Activated CD4-positive, alpha-beta T cell treated with anti-CD3 and anti-CD28 coated beads, Interleukin-2, amount 10 ng/mL, durations not matched to agents 7 days and 5 days (primary cell): Measurements from ENCODE around the gene SMAD7. TPM values are rescaled to one million over a fixed set of nuclear protein-coding genes. Genes with fewer than 3 reads are reported as not detected.
A peak's percentile ranks its signal among the peaks of the same experiment; 100 is the strongest.

Source experiments
- CTCF ChIA-PET: fragments of 350-600 bp; sonication (Branson Sonifier 250); formaldehyde crosslinking; loops from one replicate; lab custom pipeline; 2021; ENCODE audit warnings: antibody characterized with exemption; lab: Charles Lee
- POLR2A ChIA-PET: fragments of 350-600 bp; sonication (Branson Sonifier 250); formaldehyde crosslinking; loops from one replicate; lab custom pipeline; 2021; ENCODE audit warnings: antibody characterized with exemption; lab: Charles Lee
- DNase-seq: peaks from one replicate; pipeline ENCODE4 v3.0.0-alpha.2; 2020
- H3K27ac Mint-ChIP-seq: one replicate; pipeline ENCODE4 v1.8.0; 2021; ENCODE audit warnings: mild to moderate bottlenecking, moderate library complexity, mixed read lengths
- H3K27me3 Mint-ChIP-seq: one replicate; pipeline ENCODE4 v1.8.0; 2021; ENCODE audit warnings: mixed read lengths
- H3K36me3 Mint-ChIP-seq: one replicate; pipeline ENCODE4 v1.8.0; 2021; ENCODE audit warnings: low read depth, mixed read lengths
- H3K4me1 Mint-ChIP-seq: one replicate; pipeline ENCODE4 v1.8.0; 2021; ENCODE audit warnings: mixed read lengths
- H3K4me3 Mint-ChIP-seq: one replicate; pipeline ENCODE4 v1.8.0; 2021; ENCODE audit warnings: mild to moderate bottlenecking, moderate library complexity, mixed read lengths
- H3K9me3 Mint-ChIP-seq: one replicate; pipeline ENCODE4 v1.8.0; 2021; ENCODE audit warnings: mixed read lengths
- total RNA-seq, 2 experiments: library from RNA; stranded (reverse); gene quantifications; one replicate each; pipeline ENCODE4 v1.2.3, GENCODE V29; 2021

Gene SMAD7
- total RNA-seq, 2 experiments from 2014 or later: 19.5 to 21.7 TPM

DNA sequence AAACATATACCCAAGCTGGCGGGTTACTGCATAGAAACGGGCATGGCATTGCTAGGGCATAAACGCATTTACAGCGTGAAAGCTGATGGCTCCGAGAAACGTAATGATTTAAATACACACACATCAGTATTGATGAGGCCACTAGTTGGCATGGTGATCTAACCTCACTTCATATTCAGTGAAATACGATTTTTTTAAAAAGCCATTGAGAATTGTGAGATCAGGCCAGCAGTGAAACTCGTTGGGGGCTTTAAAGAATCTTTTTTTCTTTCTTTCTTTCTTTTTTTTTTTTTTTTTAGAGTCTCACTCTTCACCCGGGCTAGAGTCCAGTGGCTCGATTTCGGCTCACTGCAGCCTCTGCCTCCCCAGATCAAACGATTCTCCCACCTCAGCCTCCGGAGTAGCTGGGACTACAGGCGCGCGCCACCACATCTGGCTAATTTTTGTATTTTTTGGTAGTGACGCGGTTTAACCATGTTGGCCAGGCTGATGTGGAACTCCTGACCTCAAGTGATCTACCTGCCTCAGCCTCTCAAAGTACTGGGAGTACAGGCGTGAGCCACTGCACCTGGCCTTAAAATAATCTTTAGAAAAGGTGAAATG lies 2.4 kb upstream of the SMAD7 start:
- DNase-seq: no peak
- peaks cover 14% of the 10 kb centered on the region for H3K36me3 Mint-ChIP-seq
- no peaks in the 10 kb centered on the region for H3K9me3 Mint-ChIP-seq
- CTCF ChIA-PET: interaction anchor here (0.8 to 1.6 kb wide), 6 partner anchors 8 to 163 kb away, joined by 3 to 5 read pairs (median 4); no protein-coding TSS in a partner anchor
- peaks cover 5% of the 10 kb centered on the region for H3K27me3 Mint-ChIP-seq
- no peak overlapping the region for H3K27ac Mint-ChIP-seq
- POLR2A ChIA-PET: no interaction called here
- peaks cover 34% of the 10 kb centered on the region for H3K4me1 Mint-ChIP-seq
- H3K4me3 Mint-ChIP-seq: peak overlapping the region; percentile 80

DNA sequence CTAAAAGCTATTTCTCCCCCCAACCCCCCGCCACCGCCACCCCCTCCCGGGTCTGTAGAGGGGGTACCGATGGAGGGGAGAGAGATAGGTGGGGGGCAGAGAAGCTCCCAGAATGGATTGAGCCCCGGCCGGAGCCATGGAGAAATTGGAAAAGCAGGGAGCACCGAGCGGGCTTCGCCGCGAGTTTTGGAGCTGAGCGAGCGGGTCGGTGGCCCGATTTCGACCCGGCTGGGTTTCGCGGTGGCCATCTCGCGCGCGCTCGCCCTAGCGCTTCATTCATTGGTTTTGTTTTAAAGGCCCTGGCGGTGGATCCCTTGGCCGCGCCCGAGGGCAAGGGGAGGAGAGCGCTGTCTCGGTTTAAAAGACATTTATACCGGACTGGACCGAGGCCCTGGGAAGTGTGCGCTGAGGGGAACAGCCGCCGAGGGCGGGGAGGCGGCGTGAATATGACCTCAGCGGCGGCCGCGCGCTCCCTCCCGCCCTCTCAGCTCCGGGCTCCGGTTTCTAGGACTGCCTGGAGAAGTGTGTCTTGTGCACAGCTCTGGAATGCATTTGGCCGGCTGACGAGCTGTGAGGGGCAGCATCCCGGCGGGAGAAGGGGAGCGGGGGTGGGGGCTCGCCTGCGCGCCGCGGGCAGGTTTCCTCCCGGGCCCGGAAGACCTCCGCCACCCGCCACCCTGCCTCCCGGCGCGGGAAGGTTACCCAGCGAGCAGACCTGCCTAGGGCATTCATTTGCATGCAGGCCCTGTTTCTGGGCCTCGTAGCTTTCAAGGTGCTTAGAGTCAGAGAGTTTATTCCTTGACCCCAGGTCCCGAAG lies 1.7 kb upstream of the SMAD7 start:
- Mint-ChIP-seq H3K27me3 (peaks cover 5% of the 10 kb centered on the region), H3K27ac (peak overlapping the region; percentile 84), H3K4me1 (peaks cover 41% of the 10 kb centered on the region), H3K4me3 (peak overlapping the region; percentile 80), H3K9me3 (no peaks in the 10 kb centered on the region), H3K36me3 (peaks cover 22% of the 10 kb centered on the region)
- CTCF ChIA-PET: interaction anchor here (0.6 to 1.6 kb wide), 9 partner anchors 9 to 162 kb away, joined by 3 to 5 read pairs (median 4); no protein-coding TSS in a partner anchor
- POLR2A ChIA-PET: interaction anchor here (0.6 kb wide), 1 partner anchor 120 kb away, joined by 3 read pairs; no protein-coding TSS in a partner anchor
- DNase-seq: no peak

DNA sequence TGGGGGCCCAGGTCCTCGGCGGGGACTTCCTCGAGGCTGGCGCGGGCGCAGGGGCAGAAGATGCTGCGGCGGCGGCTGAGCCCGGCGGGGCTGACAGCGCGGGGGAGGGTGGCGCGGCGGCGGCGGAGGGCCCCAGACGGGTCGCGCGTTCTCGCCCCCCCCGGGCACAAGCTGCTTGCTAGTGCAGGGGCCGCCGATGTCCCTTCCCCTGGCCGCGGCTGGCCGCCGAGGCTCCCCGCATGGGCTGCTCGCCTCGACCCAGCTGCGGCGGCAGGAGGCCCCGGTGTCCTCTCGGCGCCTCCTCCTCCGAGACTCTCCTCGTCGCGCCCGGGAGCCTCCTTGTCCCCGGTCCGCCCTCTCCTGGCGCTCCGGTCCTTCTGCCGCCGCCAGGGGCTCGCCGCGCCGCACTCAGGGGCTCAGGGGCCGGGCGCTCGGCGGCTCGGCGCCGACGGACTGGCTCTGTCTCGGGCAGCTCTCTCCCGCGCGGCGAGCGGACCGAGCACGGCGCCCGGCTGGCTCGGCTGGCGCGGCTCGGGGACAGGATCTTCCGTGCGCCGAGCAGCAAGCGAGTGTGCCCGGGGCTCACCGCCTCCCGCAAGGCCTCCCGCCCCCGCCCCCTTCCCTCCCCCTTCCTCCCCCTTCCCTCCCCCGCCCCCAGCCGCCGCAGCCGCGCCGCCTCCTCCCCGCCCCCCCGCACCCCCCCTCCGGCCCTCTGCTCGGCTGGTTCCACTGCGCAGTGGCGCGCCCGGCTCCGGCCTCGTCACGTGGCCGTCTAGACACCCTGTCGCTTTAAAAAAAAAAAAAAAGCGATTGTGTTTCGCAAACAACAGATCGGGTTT lies 902 bp upstream of the SMAD7 start:
- Mint-ChIP-seq H3K27me3 (peaks cover 2% of the 10 kb centered on the region), H3K36me3 (peaks cover 30% of the 10 kb centered on the region), H3K4me1 (peaks cover 46% of the 10 kb centered on the region), H3K4me3 (peak overlapping the region; percentile 94), H3K27ac (peak overlapping the region; percentile 85), H3K9me3 (no peaks in the 10 kb centered on the region)
- CTCF ChIA-PET: interaction anchor here (0.6 to 1.6 kb wide), 7 partner anchors 10 to 92 kb away, joined by 3 to 5 read pairs (median 4); no protein-coding TSS in a partner anchor
- DNase-seq: peak; percentile 73
- POLR2A ChIA-PET: interaction anchor here (0.7 kb wide), 1 partner anchor 24 kb away, joined by 3 read pairs; no protein-coding TSS in a partner anchor

DNA sequence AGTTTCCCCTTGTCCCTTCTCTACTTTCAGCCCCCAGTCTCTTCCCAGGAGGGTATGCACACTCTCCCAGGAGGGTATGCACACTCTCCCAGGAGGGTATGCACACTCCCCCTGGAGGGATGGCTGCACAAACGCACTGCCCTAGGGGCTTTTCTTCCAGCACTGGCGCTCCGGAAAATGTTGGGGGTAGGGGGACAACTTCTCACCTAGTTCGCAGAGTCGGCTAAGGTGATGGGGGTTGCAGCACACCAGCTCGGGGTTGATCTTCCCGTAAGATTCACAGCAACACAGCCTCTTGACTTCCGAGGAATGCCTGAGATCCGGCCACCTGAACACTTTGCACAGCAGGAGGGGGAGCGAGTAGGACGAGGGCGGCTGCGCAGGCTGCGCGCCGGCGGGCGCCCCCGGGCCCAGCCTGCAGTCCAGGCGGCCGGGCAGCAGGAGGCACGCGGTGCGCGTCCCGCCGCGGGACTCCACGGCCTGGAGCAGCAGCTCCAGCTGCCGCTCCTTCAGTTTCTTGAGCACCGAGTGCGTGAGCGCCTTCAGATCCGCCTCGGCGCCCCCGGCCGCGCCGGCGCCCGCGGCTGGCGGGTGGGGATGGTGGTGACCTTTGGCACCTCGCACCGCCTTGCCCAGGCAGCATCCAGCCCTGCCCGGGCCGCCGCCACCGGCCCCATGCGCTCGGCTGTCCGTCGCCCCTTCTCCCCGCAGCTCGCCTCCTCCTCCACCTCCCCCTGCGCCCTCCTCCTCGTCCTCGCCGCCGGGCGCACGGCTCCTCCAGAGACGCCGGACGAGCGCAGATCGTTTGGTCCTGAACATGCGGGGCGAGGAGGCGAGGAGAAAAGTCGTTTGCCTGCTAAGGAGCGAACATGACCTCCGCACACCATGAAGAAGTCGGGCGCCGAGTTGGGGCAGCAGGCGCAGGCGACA lies 894 bp downstream of the SMAD7 start:
- H3K4me1 Mint-ChIP-seq: peaks cover 47% of the 10 kb centered on the region
- no peaks in the 10 kb centered on the region for H3K27me3 Mint-ChIP-seq
- H3K9me3 Mint-ChIP-seq: no peaks in the 10 kb centered on the region
- H3K27ac Mint-ChIP-seq: peak overlapping the region; percentile 86
- peaks cover 48% of the 10 kb centered on the region for H3K36me3 Mint-ChIP-seq
- ChIA-PET CTCF (interaction anchor here (1.0 kb wide), 1 partner anchor 12 kb away, joined by 5 read pairs; no protein-coding TSS in a partner anchor), POLR2A (interaction anchor here (0.7 to 0.8 kb wide), 2 partner anchors 10 to 12 kb away, joined by 3 to 4 read pairs; no protein-coding TSS in a partner anchor)
- H3K4me3 Mint-ChIP-seq: peak overlapping the region; percentile 93
- DNase-seq: peak; percentile 22

DNA sequence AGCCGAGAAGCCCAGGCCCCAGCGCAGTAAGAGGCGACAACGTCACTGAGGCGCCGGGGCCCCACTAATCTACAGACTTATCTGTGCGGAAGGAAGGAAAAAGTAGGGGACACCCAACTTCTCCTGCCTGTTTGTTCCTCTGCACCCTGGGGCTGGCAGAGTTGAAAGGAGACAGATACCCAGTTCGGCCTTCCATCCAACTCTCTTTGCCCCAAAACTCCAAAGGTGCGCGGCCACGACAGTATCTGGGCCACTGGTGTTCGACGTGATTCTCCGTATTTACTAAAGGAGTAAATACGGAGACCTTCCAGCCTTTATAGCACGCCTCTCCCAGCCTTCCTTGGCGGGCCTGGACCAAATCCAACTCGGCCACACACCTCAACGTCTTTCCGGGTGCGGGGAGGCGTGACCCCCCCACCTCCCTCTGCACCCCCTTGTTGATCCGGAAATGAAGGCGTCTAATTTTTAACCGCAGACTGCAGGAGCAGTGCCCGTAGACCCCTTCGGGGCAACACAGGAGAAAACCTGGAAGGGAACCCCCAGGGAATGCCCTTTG lies 1.6 kb downstream of the SMAD7 start:
- ChIA-PET POLR2A (interaction anchor here (0.6 to 0.8 kb wide), 2 partner anchors 11 to 25 kb away, joined by 3 to 4 read pairs; no protein-coding TSS in a partner anchor), CTCF (interaction anchor here (1.6 kb wide), 1 partner anchor 11 kb away, joined by 7 read pairs; no protein-coding TSS in a partner anchor)
- peak; percentile 40 for DNase-seq
- Mint-ChIP-seq H3K9me3 (no peaks in the 10 kb centered on the region), H3K4me1 (peaks cover 51% of the 10 kb centered on the region), H3K27me3 (no peaks in the 10 kb centered on the region), H3K4me3 (peak overlapping the region; percentile 93), H3K36me3 (peaks cover 55% of the 10 kb centered on the region), H3K27ac (peak overlapping the region; percentile 86)

DNA sequence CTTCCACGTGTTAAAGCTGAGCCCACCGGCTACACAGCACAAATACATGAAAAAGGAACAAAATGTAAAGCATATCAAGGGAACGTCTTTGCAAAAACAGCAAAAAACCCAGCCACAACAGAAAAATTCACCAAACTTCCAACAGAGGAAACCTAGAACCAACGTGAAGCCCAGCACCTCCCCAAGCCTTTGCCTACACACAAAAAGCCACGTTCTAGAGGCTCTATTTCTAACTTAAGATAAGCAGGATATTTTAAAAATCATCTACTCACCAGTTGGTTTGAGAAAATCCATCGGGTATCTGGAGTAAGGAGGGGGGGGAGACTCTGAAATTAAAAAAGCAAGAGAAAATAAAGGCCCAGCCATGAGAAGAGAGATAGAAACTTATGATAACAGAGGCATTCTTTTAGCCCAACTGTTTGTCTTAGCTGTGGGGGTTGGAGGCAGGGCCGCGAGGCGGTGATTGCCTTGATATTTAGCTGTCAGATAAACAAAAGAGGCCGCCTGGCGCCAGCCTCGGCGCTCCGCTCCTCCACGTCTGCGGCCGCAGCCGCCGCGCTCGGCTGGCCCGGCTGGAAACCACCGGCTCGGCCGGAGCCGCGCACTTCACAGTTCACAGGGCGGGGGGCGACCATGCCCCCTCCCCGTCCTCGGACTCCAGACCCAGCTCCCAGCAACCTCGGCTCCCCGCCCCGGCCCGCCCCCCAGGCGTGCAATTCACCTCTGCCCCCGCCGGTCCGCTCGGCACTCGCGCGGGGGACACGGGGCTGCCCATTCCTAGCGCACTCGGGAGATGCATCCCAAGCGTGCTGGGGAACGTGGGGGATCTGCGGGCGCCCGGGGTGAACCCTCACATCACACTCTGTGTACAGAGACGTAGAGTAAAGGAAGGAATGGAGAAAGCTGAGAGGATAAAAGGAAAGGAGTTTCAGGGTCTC lies 2.4 kb downstream of the SMAD7 start:
- DNase-seq: peak; percentile 58
- Mint-ChIP-seq H3K36me3 (peaks cover 63% of the 10 kb centered on the region), H3K9me3 (no peaks in the 10 kb centered on the region), H3K4me3 (peak overlapping the region; percentile 93), H3K4me1 (peaks cover 57% of the 10 kb centered on the region), H3K27ac (peak overlapping the region; percentile 86), H3K27me3 (no peaks in the 10 kb centered on the region)
- POLR2A ChIA-PET: interaction anchor here (0.6 kb wide), 1 partner anchor 25 kb away, joined by 3 read pairs; no protein-coding TSS in a partner anchor
- CTCF ChIA-PET: interaction anchor here (1.3 to 1.6 kb wide), 2 partner anchors 10 to 22 kb away, joined by 5 to 7 read pairs; no protein-coding TSS in a partner anchor

DNA sequence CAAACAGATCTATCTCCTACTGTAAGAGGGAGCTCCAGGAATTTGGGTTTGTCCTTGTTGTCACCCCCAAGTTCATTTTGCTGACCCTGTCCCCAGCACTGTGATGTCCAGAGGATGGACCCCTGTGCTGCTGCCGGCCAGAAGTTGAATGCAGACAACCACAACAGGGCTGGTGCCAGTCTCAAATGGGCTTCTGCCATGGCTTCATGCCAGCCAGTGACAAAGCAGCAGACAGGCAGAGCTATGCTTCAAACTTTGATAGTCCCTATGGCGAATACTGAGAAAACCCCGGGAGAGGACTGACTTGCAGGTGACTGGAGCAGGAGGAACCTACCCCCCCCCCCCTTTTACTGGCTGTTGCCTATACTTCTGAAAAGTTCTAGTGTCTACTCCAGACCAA lies 3.2 kb downstream of the SMAD7 start:
- Mint-ChIP-seq H3K4me3 (peak overlapping the region; percentile 93), H3K27me3 (no peaks in the 10 kb centered on the region), H3K9me3 (no peaks in the 10 kb centered on the region), H3K36me3 (peaks cover 71% of the 10 kb centered on the region), H3K27ac (peak overlapping the region; percentile 84), H3K4me1 (peaks cover 62% of the 10 kb centered on the region)
- ChIA-PET CTCF (interaction anchor here (0.7 to 1.6 kb wide), 5 partner anchors 8 to 79 kb away, joined by 3 to 7 read pairs (median 5); no protein-coding TSS in a partner anchor), POLR2A (no interaction called here)
- DNase-seq: no peak

DNA sequence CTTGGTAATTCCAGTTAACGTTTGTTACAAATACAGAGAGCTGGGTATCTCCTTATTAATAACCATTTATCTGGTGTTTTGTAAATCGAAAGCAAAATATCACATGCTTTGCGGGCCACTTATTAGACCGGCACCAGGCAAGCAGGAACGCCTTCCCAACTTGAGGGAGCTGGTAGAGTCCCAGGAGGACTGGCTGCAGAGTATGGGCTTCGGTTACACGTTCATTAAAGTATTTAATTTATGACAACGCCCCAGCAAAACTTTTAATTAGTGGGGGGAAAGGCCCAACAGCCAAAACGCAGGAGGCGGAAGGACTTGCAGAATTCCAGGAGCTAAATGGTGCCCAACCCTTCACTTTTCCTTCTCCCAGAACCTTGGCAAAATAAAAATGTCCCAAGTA lies 3.7 kb downstream of the SMAD7 start:
- POLR2A ChIA-PET: no interaction called here
- Mint-ChIP-seq H3K27ac (no peak overlapping the region), H3K9me3 (no peaks in the 10 kb centered on the region), H3K4me1 (peaks cover 63% of the 10 kb centered on the region), H3K4me3 (peak overlapping the region; percentile 93), H3K27me3 (no peaks in the 10 kb centered on the region), H3K36me3 (peaks cover 76% of the 10 kb centered on the region)
- CTCF ChIA-PET: interaction anchor here (0.7 to 1.6 kb wide), 5 partner anchors 8 to 78 kb away, joined by 3 to 5 read pairs (median 3); no protein-coding TSS in a partner anchor
- no peak for DNase-seq

DNA sequence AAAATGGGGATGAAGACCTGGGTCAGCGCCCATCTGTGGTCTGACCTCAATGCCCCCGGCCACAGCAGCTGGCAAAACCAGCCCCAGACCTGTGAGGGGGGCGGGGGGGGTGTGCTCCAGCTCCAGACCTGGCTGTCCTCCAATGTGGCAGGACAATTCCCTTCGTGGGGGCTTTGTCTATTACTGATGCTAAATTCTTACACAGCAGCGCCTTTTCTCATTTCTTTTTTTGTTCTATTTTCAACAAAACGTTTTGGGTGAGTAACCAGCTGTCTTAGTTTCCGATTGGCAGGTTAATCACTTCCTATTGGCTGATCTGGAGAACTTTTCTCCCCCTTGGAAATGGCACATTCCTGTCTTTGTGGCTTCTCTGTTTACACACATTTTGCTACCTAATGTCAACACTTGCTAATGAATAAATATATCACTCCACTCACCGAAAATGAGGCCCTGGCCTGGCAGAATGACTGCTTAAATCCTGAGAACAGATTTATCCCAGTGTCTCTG lies 4.4 kb downstream of the SMAD7 start:
- H3K9me3 Mint-ChIP-seq: no peaks in the 10 kb centered on the region
- CTCF ChIA-PET: interaction anchor here (0.7 to 1.6 kb wide), 4 partner anchors 9 to 104 kb away, joined by 3 to 5 read pairs (median 3); no protein-coding TSS in a partner anchor
- DNase-seq: no peak
- H3K36me3 Mint-ChIP-seq: peaks cover 83% of the 10 kb centered on the region
- H3K4me3 Mint-ChIP-seq: peak overlapping the region; percentile 93
- POLR2A ChIA-PET: no interaction called here
- peaks cover 69% of the 10 kb centered on the region for H3K4me1 Mint-ChIP-seq
- H3K27ac Mint-ChIP-seq: no peak overlapping the region
- H3K27me3 Mint-ChIP-seq: no peaks in the 10 kb centered on the region

DNA sequence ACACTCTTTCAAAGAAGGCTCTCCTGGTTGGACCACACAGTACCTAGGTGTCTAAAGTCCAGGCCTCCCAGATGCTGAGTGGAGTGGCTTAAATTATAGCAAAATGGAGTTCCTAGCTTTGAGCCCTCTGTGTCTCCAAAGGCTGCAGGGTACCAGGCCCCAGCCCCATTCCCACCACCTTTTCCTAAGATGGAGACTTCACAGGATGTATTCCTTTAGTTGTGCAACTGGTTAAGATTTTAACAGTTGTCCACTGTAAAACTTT lies 4.9 kb downstream of the SMAD7 start:
- no peak overlapping the region for H3K27ac Mint-ChIP-seq
- CTCF ChIA-PET: interaction anchor here (0.7 to 1.6 kb wide), 2 partner anchors 10 to 103 kb away, joined by 3 to 5 read pairs; no protein-coding TSS in a partner anchor
- DNase-seq: no peak
- H3K4me1 Mint-ChIP-seq: peaks cover 74% of the 10 kb centered on the region
- H3K4me3 Mint-ChIP-seq: peak overlapping the region; percentile 12
- POLR2A ChIA-PET: no interaction called here
- H3K27me3 Mint-ChIP-seq: no peaks in the 10 kb centered on the region
- no peaks in the 10 kb centered on the region for H3K9me3 Mint-ChIP-seq
- H3K36me3 Mint-ChIP-seq: peaks cover 87% of the 10 kb centered on the region
